Measurements from ENCODE around the gene LRPAP1. TPM values are rescaled to one million over a fixed set of nuclear protein-coding genes. Genes with fewer than 3 reads are reported as not detected.

Gene LRPAP1
- total RNA-seq, 1 donor from 2014 or later = 134 TPM

- Mint-ChIP-seq H3K27me3 (peaks cover 37% of the 10 kb centered on the region), H3K9me3 (ENCODE audit: low read depth) (no peaks in the 10 kb centered on the region), H3K36me3 (ENCODE audit: insufficient read depth) (no peaks in the 10 kb centered on the region), H3K4me3 (ENCODE audit: low read depth) (no peak overlapping the region), H3K4me1 (ENCODE audit: low read depth) (no peaks in the 10 kb centered on the region), H3K27ac (no peak overlapping the region)
- no peak for TF ChIP-seq CTCF (IDR thresholded peaks at IDR 0.05; ENCODE audit: unreplicated experiment)
- DNase-seq (ENCODE audit: low spot score, unreplicated experiment) = no peak
Measured at GRCh38 chr4:3469386-3470243, 62.6 kb downstream of the LRPAP1 start.

- H3K9me3 Mint-ChIP-seq (ENCODE audit: low read depth) = no peaks in the 10 kb centered on the region
- H3K4me1 Mint-ChIP-seq (ENCODE audit: low read depth) = no peaks in the 10 kb centered on the region
- TF ChIP-seq CTCF (IDR thresholded peaks at IDR 0.05; ENCODE audit: unreplicated experiment) = no peak
- no peak overlapping the region for H3K27ac Mint-ChIP-seq
- no peak overlapping the region for H3K4me3 Mint-ChIP-seq (ENCODE audit: low read depth)
- no peaks in the 10 kb centered on the region for H3K36me3 Mint-ChIP-seq (ENCODE audit: insufficient read depth)
- peaks cover 41% of the 10 kb centered on the region for H3K27me3 Mint-ChIP-seq
- DNase-seq (ENCODE audit: low spot score, unreplicated experiment) = no peak
Measured at GRCh38 chr4:3468804-3469203, 63.4 kb downstream of the LRPAP1 start.

- Mint-ChIP-seq H3K36me3 (ENCODE audit: insufficient read depth) (no peaks in the 10 kb centered on the region), H3K9me3 (ENCODE audit: low read depth) (no peaks in the 10 kb centered on the region), H3K4me3 (ENCODE audit: low read depth) (no peak overlapping the region), H3K4me1 (ENCODE audit: low read depth) (no peaks in the 10 kb centered on the region), H3K27me3 (peaks cover 41% of the 10 kb centered on the region), H3K27ac (no peak overlapping the region)
- no peak for TF ChIP-seq CTCF (IDR thresholded peaks at IDR 0.05; ENCODE audit: unreplicated experiment)
- no peak for DNase-seq (ENCODE audit: low spot score, unreplicated experiment)
Measured at GRCh38 chr4:3468154-3468553, 64.1 kb downstream of the LRPAP1 start.

- no peak overlapping the region for H3K27ac Mint-ChIP-seq
- no peaks in the 10 kb centered on the region for H3K9me3 Mint-ChIP-seq (ENCODE audit: low read depth)
- no peak for DNase-seq (ENCODE audit: low spot score, unreplicated experiment)
- no peaks in the 10 kb centered on the region for H3K36me3 Mint-ChIP-seq (ENCODE audit: insufficient read depth)
- H3K27me3 Mint-ChIP-seq = peaks cover 41% of the 10 kb centered on the region
- no peaks in the 10 kb centered on the region for H3K4me1 Mint-ChIP-seq (ENCODE audit: low read depth)
- H3K4me3 Mint-ChIP-seq (ENCODE audit: low read depth) = no peak overlapping the region
- TF ChIP-seq CTCF (IDR thresholded peaks at IDR 0.05; ENCODE audit: unreplicated experiment) = no peak
Measured at GRCh38 chr4:3467601-3468031, 64.6 kb downstream of the LRPAP1 start.

GRCh38 chr4:3466691-3467600 lies 65.3 kb downstream of the LRPAP1 start:
- H3K9me3 Mint-ChIP-seq (ENCODE audit: low read depth) = no peaks in the 10 kb centered on the region
- H3K4me1 Mint-ChIP-seq (ENCODE audit: low read depth) = no peaks in the 10 kb centered on the region
- H3K27me3 Mint-ChIP-seq = peaks cover 38% of the 10 kb centered on the region

More at GRCh38 chr4:3466691-3467600, 65.3 kb downstream of the LRPAP1 start:
- H3K27ac Mint-ChIP-seq = no peak overlapping the region
- H3K4me3 Mint-ChIP-seq (ENCODE audit: low read depth) = no peak overlapping the region
- DNase-seq (ENCODE audit: low spot score, unreplicated experiment) = no peak
- TF ChIP-seq CTCF (IDR thresholded peaks at IDR 0.05; ENCODE audit: unreplicated experiment) = no peak
- H3K36me3 Mint-ChIP-seq (ENCODE audit: insufficient read depth) = no peaks in the 10 kb centered on the region

Measured in progenitor cell of endocrine pancreas (in vitro differentiated cells).